HepG2 (cell line): ENCODE results near the gene PRR23A. TPM values are rescaled to one million over a fixed set of nuclear protein-coding genes. Genes with fewer than 3 reads are reported as not detected.
A peak's percentile ranks its signal among the peaks of the same experiment; 100 is the strongest.

Experiments used
- ATAC-seq: fragments of 200-7000 bp; cut with Tn5 transposase; 3 replicates; pipeline ENCODE4 v1.9.1; 2020; ENCODE audit warnings: mild to moderate bottlenecking, moderate library complexity
- BruUV-seq: library from RNA; stranded (reverse); fragments of 400-500 nt; replicated peaks from 2 replicates; lab custom pipeline; 2021; lab: Mats Ljungman, UMichigan
- CTCF ChIA-PET: fragments of 300-600 bp; formaldehyde crosslinking; extraction: SDS; loops from one replicate; lab custom pipeline; 2021; ENCODE audit warnings: low total read pairs, inconsistent platforms, low intra/inter-chr PET ratio; lab: Yijun Ruan, JAX
- POLR2A ChIA-PET: fragments of 350-600 bp; sonication (Branson Sonifier 250); formaldehyde crosslinking; loops from one replicate; lab custom pipeline; 2020; ENCODE audit warnings: antibody characterized with exemption, inconsistent platforms; lab: Yijun Ruan, JAX
- DNase-seq: peaks from one replicate; pipeline ENCODE4 v3.0.0-alpha.2; 2015; ENCODE audit warnings: low spot score
- FAIRE-seq: peaks from 3 replicates; lab custom pipeline; 2011; peaks lifted over from hg19 to GRCh38; lab: Jason Lieb, UNC
- H2AFZ ChIP-seq: one replicate; pipeline ENCODE4 v1.6.1; 2011; ENCODE audit warnings: low read length, inconsistent platforms
- H3K27ac ChIP-seq: fragments of 300-600 bp; 3 replicates; pipeline ENCODE4 v1.8.0; 2011; ENCODE audit warnings: mixed run types, mild to moderate bottlenecking, mixed read lengths, low read length, inconsistent platforms; ENCODE audit not compliant: insufficient read depth; ENCODE audit errors: extremely low read length
- H3K27me3 ChIP-seq, 2 experiments: fragments of 200-600 bp in 1 of 2; 2 replicates in 1 of 2; 3 replicates in 1 of 2; pipeline versions ENCODE4 v1.6.0 to v1.8.0; 2011; ENCODE audit warnings: low read length in 2 of 2, mild to moderate bottlenecking in 2 of 2, moderate library complexity in 2 of 2, inconsistent platforms in 1 of 2; ENCODE audit not compliant: insufficient read depth in 2 of 2, control insufficient read depth in 1 of 2
- H3K36me3 ChIP-seq, 2 experiments: fragments of 200-600 bp in 1 of 2; replicated peaks in 1 of 2; 2 replicates in 1 of 2; 3 replicates in 1 of 2; pipeline versions ENCODE4 v1.5.1 to v1.8.0; 2011; ENCODE audit warnings: low read length in 2 of 2, inconsistent platforms in 1 of 2; ENCODE audit not compliant: insufficient read depth in 2 of 2, control insufficient read depth in 1 of 2
- H3K4me1 ChIP-seq: 2 replicates; pipeline ENCODE4 v1.5.1; 2012; ENCODE audit warnings: low read length, inconsistent platforms; ENCODE audit not compliant: insufficient read depth
- H3K4me2 ChIP-seq: 2 replicates; pipeline ENCODE4 v1.6.0; 2011; ENCODE audit warnings: low read depth, low read length, inconsistent platforms
- H3K4me3 ChIP-seq, 3 experiments: fragments of 200-600 bp in 1 of 3; sonication (generic), shearing (Covaris generic) in 1 of 3; replicated peaks in 1 of 3; 2 replicates each; pipeline ENCODE4 v1.5.1; 2011 to 2016; ENCODE audit warnings: low read length in 3 of 3, inconsistent platforms in 2 of 3, low read depth in 2 of 3, mild to moderate bottlenecking in 2 of 3, control low read depth in 1 of 3, mixed read lengths in 1 of 3; ENCODE audit not compliant: insufficient read depth in 1 of 3
- H3K79me2 ChIP-seq: one replicate; pipeline ENCODE4 v1.6.1; 2011; ENCODE audit warnings: low read length, inconsistent platforms; ENCODE audit not compliant: insufficient read depth
- H3K9ac ChIP-seq: 2 replicates; pipeline ENCODE4 v1.6.0; 2011; ENCODE audit warnings: mild to moderate bottlenecking, low read depth, low read length, inconsistent platforms; ENCODE audit not compliant: insufficient read depth
- H3K9me3 ChIP-seq: 2 replicates; pipeline ENCODE4 v1.5.1; 2012; ENCODE audit warnings: mild to moderate bottlenecking, low read length
- H4K20me1 ChIP-seq: 2 replicates; pipeline ENCODE4 v1.6.0; 2011; ENCODE audit warnings: inconsistent platforms, mild to moderate bottlenecking, low read length, moderate library complexity; ENCODE audit not compliant: insufficient read depth
- BORCS8-MEF2B ChIP-seq: sonication (generic); formaldehyde crosslinking; IDR thresholded peaks from 2 replicates; pipeline ENCODE4 v1.8.0; 2022; ENCODE audit warnings: mild to moderate bottlenecking, missing genetic modification reagents
- CHD2 ChIP-seq: IDR thresholded peaks from 2 replicates; pipeline ENCODE4 v1.6.1; 2011; ENCODE audit warnings: low read depth, low read length, improper control_type of control experiment
- FOXA1 ChIP-seq, 2 experiments: fragments of 450-650 bp in 1 of 2; sonication (generic) in 1 of 2; formaldehyde crosslinking in 1 of 2; IDR thresholded peaks; 2 replicates each; pipeline versions ENCODE4 v1.4.0 to v1.6.1; 2016 to 2020; ENCODE audit warnings: missing genetic modification reagents in 1 of 2
- FOXP1 ChIP-seq, 2 experiments: fragments of 450-650 bp in 1 of 2; IDR thresholded peaks; 2 replicates each; pipeline ENCODE4 v1.6.1; 2017 to 2018; ENCODE audit warnings: antibody characterized with exemption in 1 of 2
- HOXD1 ChIP-seq: sonication (generic); formaldehyde crosslinking; IDR thresholded peaks from 2 replicates; pipeline ENCODE4 v1.5.0; 2020; ENCODE audit warnings: missing genetic modification reagents
- KLF9 ChIP-seq: IDR thresholded peaks from 2 replicates; pipeline ENCODE4 v1.6.1; 2016; ENCODE audit warnings: low read depth
- MAFF ChIP-seq: IDR thresholded peaks from 2 replicates; pipeline ENCODE4 v1.6.1; 2011; ENCODE audit warnings: low read depth, low read length, improper control_type of control experiment
- MAFK ChIP-seq, 2 experiments: IDR thresholded peaks in 1 of 2; conservative IDR thresholded peaks in 1 of 2; 2 replicates each; pipeline ENCODE4 v1.6.1; 2011; ENCODE audit warnings: improper control_type of control experiment in 2 of 2, low read length in 2 of 2
- MAZ ChIP-seq, 2 experiments: sonication (generic) in 1 of 2; formaldehyde crosslinking in 1 of 2; IDR thresholded peaks; 2 replicates each; pipeline versions ENCODE4 v1.5.0 to v1.6.1; 2012 to 2020; ENCODE audit warnings: low read depth in 2 of 2, mild to moderate bottlenecking in 2 of 2, borderline replicate concordance in 1 of 2, improper control_type of control experiment in 1 of 2, low read length in 1 of 2, missing genetic modification reagents in 1 of 2, moderate library complexity in 1 of 2
- MEIS1 ChIP-seq: sonication (generic); formaldehyde crosslinking; IDR thresholded peaks from 2 replicates; pipeline ENCODE4 v1.9.0; 2021; ENCODE audit warnings: mild to moderate bottlenecking, missing genetic modification reagents, moderate library complexity, borderline replicate concordance
- NFE2L1 ChIP-seq: sonication (generic); formaldehyde crosslinking; IDR thresholded peaks from 2 replicates; pipeline ENCODE4 v1.4.0; 2020; ENCODE audit warnings: missing genetic modification reagents, mild to moderate bottlenecking, borderline replicate concordance
- SNAI1 ChIP-seq: sonication (generic); formaldehyde crosslinking; IDR thresholded peaks from 2 replicates; pipeline ENCODE4 v1.5.0; 2020; ENCODE audit warnings: mild to moderate bottlenecking, missing genetic modification reagents, borderline replicate concordance
- SP4 ChIP-seq: sonication (generic); formaldehyde crosslinking; IDR thresholded peaks from 2 replicates; pipeline ENCODE4 v1.8.1; 2023; ENCODE audit warnings: mild to moderate bottlenecking, missing genetic modification reagents
- U2AF2 ChIP-seq: fragments of 200-400 bp; formaldehyde crosslinking; IDR thresholded peaks from 2 replicates; pipeline ENCODE4 v1.6.1; 2017; ENCODE audit warnings: low read depth, mild to moderate bottlenecking, low read length
- ZFY ChIP-seq: sonication (generic); formaldehyde crosslinking; IDR thresholded peaks from 2 replicates; pipeline ENCODE4 v1.4.0; 2020; ENCODE audit warnings: missing genetic modification reagents
- ZNF326 ChIP-seq: sonication (generic); formaldehyde crosslinking; IDR thresholded peaks from 2 replicates; pipeline ENCODE4 v1.4.0; 2020; ENCODE audit warnings: missing genetic modification reagents, borderline replicate concordance
- ZNF343 ChIP-seq: sonication (generic); formaldehyde crosslinking; IDR thresholded peaks from 2 replicates; pipeline ENCODE4 v1.4.0; 2020; ENCODE audit warnings: mild to moderate bottlenecking, missing genetic modification reagents
- ZNF558 ChIP-seq: sonication (generic); formaldehyde crosslinking; IDR thresholded peaks from 2 replicates; pipeline ENCODE4 v1.9.0; 2022; ENCODE audit warnings: mild to moderate bottlenecking, missing genetic modification reagents, borderline replicate concordance
- ZNF674 ChIP-seq: sonication (generic); formaldehyde crosslinking; IDR thresholded peaks from 2 replicates; pipeline ENCODE4 v1.5.0; 2020; ENCODE audit warnings: low read depth, mild to moderate bottlenecking, missing genetic modification reagents
- ZNF773 ChIP-seq: sonication (generic); formaldehyde crosslinking; IDR thresholded peaks from 2 replicates; pipeline ENCODE4 v1.4.0; 2020; ENCODE audit warnings: missing genetic modification reagents, borderline replicate concordance
- WGBS: methylation state at CpG from one replicate; pipeline ENCODE4 v1.1.6; 2017; ENCODE audit warnings: low lambda C conversion rate; 5-methylcytosine and 5-hydroxymethylcytosine counted together
- in situ Hi-C: cut with HindIII; loops from 2 replicates; pipeline ENCODE4 v1.10.0; 2017; ENCODE audit warnings: low pct_unique_long_range_greater_than_20kb; ENCODE audit not compliant: extremely low pct_ligation_motif_present
- intact Hi-C: fragments of 100-400 bp; cut with micrococcal nuclease; formaldehyde crosslinking; loops from one replicate; pipeline ENCODE4 v1.10.0; 2022; ENCODE audit not compliant: unreplicated experiment
- polyA plus RNA-seq, 8 experiments: library from polyadenylated mRNA; depleted of rRNA in 3 of 8; stranded (reverse) in 7 of 8; unstranded in 1 of 8; fragments of >200 nt; fragmentation: Illumina TruSeq in 4 of 8; extraction: Trizol in 4 of 8; gene quantifications; 2 replicates each; pipeline versions ENCODE4 v1.2.1 to v1.2.3, GENCODE V29; 2011 to 2016; ENCODE audit warnings: low read depth in 4 of 8, missing spikeins in 1 of 8, mixed read lengths in 1 of 8; ENCODE audit not compliant: insufficient read depth in 1 of 8
- total RNA-seq, 5 experiments: library from RNA; depleted of rRNA; stranded (reverse); fragments of >200 nt; fragmentation: Illumina TruSeq; extraction: Trizol; gene quantifications; 2 replicates each; pipeline ENCODE4 v1.2.3, GENCODE V29; 2016; ENCODE audit warnings: low read depth in 1 of 5
- TF ChIP-seq, protein P1 (sequence below): sonication (generic); formaldehyde crosslinking; IDR thresholded peaks from 2 replicates; pipeline ENCODE4 v1.8.1; 2023; ENCODE audit warnings: mild to moderate bottlenecking, missing genetic modification reagents

PRR23A gene
- total and polyA plus RNA-seq, 2 of the 13 experiments (the other 11 are each of a cell fraction or from before 2014, with no cell fraction given), result not detected

- H3K79me2 ChIP-seq, result no peaks in the 10 kb centered on the region
- intact Hi-C loops (no loop called here), in situ Hi-C loops (no loop called here)
- no peak overlapping the region for H3K27ac ChIP-seq
- H3K9me3 ChIP-seq, result no peaks in the 10 kb centered on the region
- no peak overlapping the region for H2AFZ ChIP-seq
- H3K4me2 ChIP-seq, result no peak overlapping the region
- no TSS peak for BruUV-seq
- no peaks in the 10 kb centered on the region for H4K20me1 ChIP-seq
- H3K4me3 ChIP-seq, result no peak overlapping the region
- WGBS, result 0% methylated on average over 1 of the region's 1 CpG
- ChIA-PET CTCF (no interaction called here), POLR2A (no interaction called here)
- H3K27me3 ChIP-seq, result no peaks in the 10 kb centered on the region; a peak in 1 of 5 replicates
- no peak overlapping the region for H3K9ac ChIP-seq
- FAIRE-seq (no peak), DNase-seq (no peak), ATAC-seq (no peak)
- H3K4me1 ChIP-seq, result no peaks in the 10 kb centered on the region
- H3K36me3 ChIP-seq, result no peaks in the 10 kb centered on the region
- no peak for TF ChIP-seq ZNF343 (CRISPR knock-in tag)
- no peak for TF ChIP-seq SNAI1 (CRISPR knock-in tag)
- no peak for TF ChIP-seq FOXA1 (IDR thresholded peaks at IDR 0.05)
- TF ChIP-seq FOXA1 (CRISPR knock-in tag; IDR thresholded peaks at IDR 0.05), result no peak
- no peak for TF ChIP-seq ZNF773
- TF ChIP-seq MEIS1 (CRISPR knock-in tag), result no peak
- TF ChIP-seq ZNF558 (CRISPR knock-in tag), result no peak
- peak; percentile 71 for TF ChIP-seq MAFF
- TF ChIP-seq MAFK (conservative IDR thresholded peaks at IDR 0.05 in 1 of 2, IDR thresholded peaks at IDR 0.05 in 1 of 2; ENCODE audit: low read length in 2 of 2), result peak; percentile 54 to 86; a peak in 3 of 4 replicates
Observed at GRCh38 chr3:138995706-138996105, 10.4 kb downstream of the PRR23A start.

- H3K79me2 ChIP-seq, result no peaks in the 10 kb centered on the region
- H3K27me3 ChIP-seq, result peaks cover 1 to 9% of the 10 kb centered on the region in 2 experiments; a peak in 2 of 5 replicates
- in situ Hi-C loops, result no loop called here
- no peak overlapping the region for H2AFZ ChIP-seq
- H3K9ac ChIP-seq, result no peak overlapping the region
- no TSS peak for BruUV-seq
- no peaks in the 10 kb centered on the region for H3K9me3 ChIP-seq
- no peak overlapping the region for H3K4me2 ChIP-seq
- H3K4me1 ChIP-seq, result no peaks in the 10 kb centered on the region
- WGBS, result 0% methylated on average over 2 of the region's 2 CpGs
- ChIA-PET CTCF (no interaction called here), POLR2A (no interaction called here)
- no peaks in the 10 kb centered on the region for H4K20me1 ChIP-seq
- intact Hi-C loops, result no loop called here
- no peak overlapping the region for H3K27ac ChIP-seq
- no peak for FAIRE-seq
- DNase-seq, result no peak
- H3K36me3 ChIP-seq, result no peaks in the 10 kb centered on the region
- no peak for ATAC-seq
- TF ChIP-seq NFE2L1 (CRISPR knock-in tag) (no peak), BORCS8-MEF2B (CRISPR knock-in tag) (no peak), U2AF2 (no peak), ZNF674 (CRISPR knock-in tag) (no peak), SP4 (no peak), HOXD1 (no peak), CHD2 (no peak), KLF9 (CRISPR knock-in tag) (no peak), ZFY (no peak), MAZ (IDR thresholded peaks at IDR 0.05; ENCODE audit: borderline replicate concordance, low read depth, low read length) (no peak), MAZ (CRISPR knock-in tag; IDR thresholded peaks at IDR 0.05; ENCODE audit: low read depth) (no peak), FOXP1 (IDR thresholded peaks at IDR 0.05) (no peak), FOXP1 (CRISPR knock-in tag; IDR thresholded peaks at IDR 0.05) (no peak), ZNF326 (CRISPR knock-in tag) (no peak)
- TF ChIP-seq, protein P1, sequence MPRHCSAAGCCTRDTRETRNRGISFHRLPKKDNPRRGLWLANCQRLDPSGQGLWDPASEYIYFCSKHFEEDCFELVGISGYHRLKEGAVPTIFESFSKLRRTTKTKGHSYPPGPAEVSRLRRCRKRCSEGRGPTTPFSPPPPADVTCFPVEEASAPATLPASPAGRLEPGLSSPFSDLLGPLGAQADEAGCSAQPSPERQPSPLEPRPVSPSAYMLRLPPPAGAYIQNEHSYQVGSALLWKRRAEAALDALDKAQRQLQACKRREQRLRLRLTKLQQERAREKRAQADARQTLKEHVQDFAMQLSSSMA (CRISPR knock-in tag), result no peak
- TF ChIP-seq, all 625 proteins: peak for 0
- no peak overlapping the region for H3K4me3 ChIP-seq
Observed at GRCh38 chr3:138987181-138987580, 18.9 kb downstream of the PRR23A start.
